Umbilical cord (tissue), 2 donors: ENCODE data around the gene KRTAP10-8. TPM values are rescaled to one million over a fixed set of nuclear protein-coding genes. Genes with fewer than 3 reads are reported as not detected.
"Not testable (repeated sequence)": the region's sequence is repeated elsewhere in the genome, so short reads cannot be mapped to it uniquely, and the experiment has no call there.

Source experiments
- DNase-seq: peaks from one replicate; pipeline ENCODE4 v3.0.0-alpha.2; 2015; ENCODE audit warnings: low spot score
- total RNA-seq: library from RNA; depleted of rRNA; stranded (reverse); fragments of >200 nt; gene quantifications from one replicate; pipeline ENCODE4 v1.2.3, GENCODE V29; 2014; ENCODE audit warnings: low replicate concordance; ENCODE audit not compliant: insufficient read depth

KRTAP10-8 gene
- total RNA-seq, 1 donor from 2014 or later, result 0.72 TPM

DNA sequence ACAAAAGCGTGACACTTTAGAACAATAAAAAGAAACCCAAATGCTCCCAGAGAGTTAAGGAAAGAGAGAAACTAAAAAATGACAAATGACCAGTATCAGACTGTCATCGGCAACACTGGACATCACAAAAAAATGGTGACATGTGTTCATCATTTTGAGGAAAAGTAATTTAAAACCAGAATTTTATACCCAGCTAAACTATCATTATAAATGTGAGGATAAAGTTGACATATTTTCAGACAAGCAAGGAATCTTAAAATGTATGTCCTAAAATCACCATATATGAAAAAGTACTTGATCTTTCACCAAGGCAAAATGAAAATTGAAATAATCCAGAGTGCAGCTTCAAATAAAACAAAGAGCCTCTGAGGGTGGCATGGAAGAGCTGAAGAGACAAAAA is 33.0 kb downstream of the KRTAP10-8 start:
- DNase-seq, result no peak

DNA sequence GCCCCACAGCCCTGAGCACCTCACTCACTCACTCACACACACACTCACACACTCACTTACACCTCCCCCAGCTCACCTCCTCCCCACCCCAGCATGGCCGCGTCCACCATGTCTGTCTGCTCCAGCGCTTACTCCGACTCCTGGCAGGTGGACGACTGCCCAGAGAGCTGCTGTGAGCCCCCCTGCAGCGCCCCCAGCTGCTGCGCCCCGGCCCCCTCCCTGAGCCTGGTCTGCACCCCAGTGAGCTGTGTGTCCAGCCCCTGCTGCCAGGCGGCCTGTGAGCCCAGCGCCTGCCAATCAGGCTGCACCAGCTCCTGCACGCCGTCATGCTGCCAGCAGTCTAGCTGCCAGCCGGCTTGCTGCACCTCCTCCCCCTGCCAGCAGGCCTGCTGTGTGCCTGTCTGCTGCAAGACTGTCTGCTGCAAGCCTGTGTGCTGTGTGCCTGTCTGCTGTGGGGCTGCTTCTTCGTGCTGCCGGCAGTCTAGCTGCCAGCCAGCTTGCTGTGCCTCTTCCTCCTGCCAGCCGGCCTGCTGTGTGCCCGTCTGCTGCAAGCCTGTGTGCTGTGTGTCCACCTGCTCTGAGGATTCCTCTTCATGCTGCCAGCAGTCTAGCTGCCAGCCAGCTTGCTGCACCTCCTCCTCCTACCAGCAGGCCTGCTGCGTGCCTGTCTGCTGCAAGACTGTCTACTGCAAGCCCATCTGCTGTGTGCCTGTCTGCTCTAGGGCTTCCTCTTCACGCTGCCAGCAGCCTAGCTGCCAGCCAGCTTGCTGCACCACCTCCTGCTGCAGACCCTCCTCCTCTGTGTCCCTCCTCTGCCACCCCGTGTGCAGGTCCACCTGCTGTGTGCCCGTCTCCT is 34.7 kb downstream of the KRTAP10-8 start, which contains the start of gene KRTAP10-11:
Gene KRTAP10-11, plus strand, starts transcription at position 49 of the 856 bp plus-strand sequence. Its CDS starts 45 bp downstream, at position 94.
- not testable (repeated sequence) for DNase-seq

DNA sequence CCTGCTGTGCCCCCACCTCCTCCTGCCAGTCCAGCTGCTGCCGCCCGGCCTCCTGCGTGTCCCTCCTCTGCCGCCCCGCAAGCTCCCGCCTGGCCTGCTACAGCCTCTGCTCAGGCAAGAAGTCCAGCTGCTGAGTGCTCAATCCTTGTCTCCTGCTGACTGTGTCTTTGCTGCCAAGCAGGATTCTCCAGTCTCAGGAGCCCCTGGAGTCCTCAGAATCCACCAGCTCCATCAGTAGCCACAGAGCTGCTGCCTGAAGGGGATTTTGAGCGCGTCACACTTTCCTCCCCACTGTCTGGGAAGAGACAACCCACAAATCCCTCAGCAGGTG is 35.3 kb downstream of the KRTAP10-8 start:
- DNase-seq, result no peak

DNA sequence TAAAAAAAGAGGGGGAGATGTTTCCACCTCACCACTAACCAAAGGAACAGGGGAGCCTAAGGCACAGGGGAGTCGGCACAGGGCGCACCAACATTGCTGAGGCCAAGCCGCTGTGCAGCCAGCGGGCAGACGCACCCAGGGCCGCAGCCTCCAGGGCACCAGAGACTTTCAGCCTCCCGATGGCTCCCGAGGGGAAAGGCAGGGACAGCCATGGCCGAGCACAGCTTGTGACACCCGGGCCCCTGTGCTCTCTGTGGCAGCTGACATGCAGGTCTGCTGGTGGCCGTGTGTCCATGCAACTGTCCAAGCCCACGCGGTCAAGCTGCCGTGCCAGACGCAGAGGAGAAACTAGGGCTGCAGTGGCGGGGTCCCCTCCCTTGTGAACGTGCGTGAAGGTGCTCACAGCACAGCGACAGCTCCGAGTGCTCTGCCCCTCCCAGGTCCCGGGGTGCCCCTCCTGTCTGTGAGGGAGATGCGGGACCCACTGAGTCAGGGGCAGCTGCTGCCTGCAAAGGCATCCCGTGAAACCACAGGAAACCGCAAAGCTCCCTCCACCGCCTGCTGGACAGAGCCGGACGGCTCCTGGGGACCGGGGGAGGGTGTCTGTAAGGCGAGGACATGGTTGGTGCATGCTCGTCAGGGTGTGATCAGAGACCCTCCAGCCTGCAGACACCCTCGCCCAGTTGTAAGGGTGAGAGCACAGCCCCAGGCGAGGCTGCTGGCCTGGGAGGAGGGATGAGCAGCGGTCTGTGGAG is 36.9 kb downstream of the KRTAP10-8 start:
- no peak for DNase-seq

DNA sequence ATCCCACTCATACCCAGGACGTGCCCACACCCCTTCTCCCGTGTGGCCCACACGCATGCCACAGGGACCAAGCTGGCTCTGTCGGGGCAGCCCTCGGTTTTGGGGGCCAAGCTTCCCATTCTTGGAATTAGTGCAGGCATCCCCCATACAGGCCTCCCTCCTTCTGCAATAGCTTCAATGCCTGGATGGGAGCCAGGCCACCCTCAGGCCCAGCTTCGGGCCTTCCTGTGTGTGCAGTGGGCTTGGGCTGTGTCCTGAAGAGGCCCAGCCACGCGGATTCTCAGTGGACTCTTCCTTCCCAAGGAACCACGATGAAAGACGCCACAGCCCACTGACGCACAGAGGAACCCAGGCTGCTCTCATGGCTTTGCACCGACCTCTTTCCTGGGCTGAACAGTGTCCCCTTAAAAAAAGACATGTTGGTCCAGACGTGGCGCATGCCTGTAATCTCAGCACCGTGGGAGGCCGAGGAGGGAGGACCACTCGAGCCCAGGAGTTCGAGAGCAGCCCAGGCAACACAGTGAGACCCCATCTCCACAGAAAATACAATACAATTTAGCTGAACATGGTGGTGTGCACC is 37.7 kb downstream of the KRTAP10-8 start:
- DNase-seq, result no peak

DNA sequence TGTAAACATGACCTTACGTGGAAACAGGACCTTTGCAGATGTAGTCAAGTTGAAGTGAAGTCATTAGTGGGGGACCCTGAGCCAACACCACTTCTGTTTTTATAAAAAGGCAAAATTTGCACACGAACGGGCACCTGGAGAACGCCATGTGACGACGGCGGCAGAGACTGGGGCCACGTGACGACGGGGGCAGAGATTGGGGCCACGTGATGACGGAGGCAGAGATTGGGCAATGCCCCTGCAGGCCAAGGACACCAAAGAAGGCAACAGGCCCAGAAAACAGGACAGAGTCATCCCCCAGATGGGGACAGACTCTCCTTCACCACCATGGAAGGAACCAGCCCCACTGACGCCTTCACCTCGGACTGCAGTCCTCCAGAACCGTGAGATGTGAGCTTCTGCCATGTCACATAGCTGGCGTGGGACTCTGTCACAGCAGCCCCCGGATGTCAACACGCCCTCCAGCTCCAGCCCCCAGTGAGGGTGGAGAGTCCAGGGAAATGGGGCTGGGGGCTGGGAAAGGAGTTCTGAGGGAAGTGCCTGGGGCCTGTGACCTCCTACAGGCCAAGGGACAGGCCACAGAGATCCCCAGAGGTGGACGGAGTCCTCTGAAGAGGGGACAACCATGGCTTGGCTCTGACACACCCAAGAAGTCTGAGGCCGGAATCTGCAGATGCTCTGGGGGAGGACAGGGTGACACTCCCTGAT is 38.5 kb downstream of the KRTAP10-8 start:
- DNase-seq, result no peak

DNA sequence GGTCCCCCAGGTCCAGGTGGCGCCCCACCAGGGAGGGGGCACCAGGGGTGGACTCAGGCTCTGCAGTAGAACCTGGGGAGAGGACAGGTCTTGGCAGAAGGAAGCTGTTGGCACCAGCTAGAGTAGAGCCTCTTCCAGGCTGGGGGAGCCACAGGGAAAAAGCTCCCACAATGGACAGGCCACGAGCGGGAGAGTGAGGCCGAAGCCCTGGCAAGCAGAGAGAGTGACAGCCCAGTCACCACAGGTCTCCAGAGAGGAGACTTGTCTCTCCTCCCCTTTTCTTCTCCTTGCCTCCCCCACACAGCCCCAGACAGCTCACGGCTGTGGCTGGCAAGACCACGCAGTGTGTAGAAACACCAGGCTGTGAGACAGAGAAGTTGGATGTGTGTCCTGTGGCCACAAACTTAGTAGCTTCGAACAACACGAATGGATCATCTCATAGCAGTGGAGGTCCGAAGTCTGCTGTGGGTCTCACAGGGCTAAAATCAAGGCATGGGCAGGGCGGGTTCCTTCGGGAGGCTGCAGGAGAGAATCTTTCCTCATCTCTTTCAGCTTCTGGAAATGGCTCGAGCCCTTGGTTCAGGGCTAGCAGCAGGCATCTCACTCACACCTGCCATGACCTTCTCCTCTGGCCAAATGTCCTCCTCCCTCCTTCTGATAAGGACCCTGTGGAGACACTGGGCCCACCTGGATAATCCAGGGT is 39.2 kb downstream of the KRTAP10-8 start:
- no peak for DNase-seq

DNA sequence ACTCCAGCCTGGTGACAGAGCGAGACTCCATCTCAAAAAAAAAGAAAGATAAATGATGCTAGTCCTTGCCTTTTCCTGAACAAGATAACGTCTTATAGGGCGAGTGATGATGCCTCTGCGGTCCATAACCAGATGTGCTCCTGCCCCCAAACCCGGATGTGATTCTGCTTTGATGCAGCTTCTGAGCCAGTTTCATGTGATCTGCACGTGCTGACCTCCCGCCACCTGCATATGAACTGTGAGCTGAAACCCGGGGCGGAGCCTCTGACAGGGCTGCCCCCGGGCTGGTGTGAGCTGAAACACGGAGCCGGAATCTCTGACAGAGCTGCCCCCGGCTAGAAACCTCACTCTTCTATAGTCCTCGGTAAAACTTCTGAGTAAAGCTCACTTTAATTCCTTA is 41.2 kb downstream of the KRTAP10-8 start:
- no peak for DNase-seq

DNA sequence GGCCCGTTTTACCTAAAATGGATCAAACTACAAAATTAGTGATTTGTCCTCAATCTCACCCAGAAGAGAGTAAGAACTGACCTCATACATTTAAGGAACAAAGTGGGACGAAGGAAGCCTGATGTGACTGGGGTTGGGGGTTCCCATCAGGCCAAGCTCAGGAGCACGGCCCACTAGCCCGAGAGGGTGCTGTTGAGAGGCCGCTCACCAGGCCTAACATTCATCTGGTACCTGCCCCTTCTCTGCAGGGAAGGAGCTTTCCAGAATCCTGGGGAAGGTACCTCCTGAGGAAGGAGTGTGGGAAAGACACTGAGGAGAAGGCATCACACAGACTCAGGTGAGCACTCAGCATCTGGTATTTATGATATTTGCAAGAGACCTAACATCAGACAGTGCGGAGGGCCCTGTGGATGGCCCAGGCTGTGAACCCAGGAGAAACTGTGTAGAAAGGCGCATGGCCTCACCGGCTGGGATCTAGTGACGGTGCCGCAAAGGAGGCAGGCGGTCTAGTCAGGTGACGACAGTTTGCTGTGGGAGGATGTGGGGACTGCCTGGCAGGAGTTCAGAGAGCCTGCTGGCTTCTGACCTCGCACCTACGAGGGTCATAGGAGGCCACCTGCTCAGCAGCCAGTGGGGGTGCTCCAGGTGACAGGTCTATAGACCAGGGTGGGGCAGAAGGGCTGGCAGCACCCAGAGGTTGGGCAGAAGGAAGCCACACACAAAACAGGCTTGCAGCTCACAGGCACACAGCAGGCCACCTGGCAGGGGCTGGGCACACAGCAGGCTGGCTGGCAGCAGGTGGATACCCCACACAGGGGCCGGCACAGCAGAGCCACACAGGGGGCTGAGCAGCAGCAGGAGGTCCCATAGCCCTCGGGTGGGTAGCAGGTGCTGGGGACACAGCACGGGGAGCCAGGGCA is 42.0 kb downstream of the KRTAP10-8 start:
- no peak for DNase-seq

DNA sequence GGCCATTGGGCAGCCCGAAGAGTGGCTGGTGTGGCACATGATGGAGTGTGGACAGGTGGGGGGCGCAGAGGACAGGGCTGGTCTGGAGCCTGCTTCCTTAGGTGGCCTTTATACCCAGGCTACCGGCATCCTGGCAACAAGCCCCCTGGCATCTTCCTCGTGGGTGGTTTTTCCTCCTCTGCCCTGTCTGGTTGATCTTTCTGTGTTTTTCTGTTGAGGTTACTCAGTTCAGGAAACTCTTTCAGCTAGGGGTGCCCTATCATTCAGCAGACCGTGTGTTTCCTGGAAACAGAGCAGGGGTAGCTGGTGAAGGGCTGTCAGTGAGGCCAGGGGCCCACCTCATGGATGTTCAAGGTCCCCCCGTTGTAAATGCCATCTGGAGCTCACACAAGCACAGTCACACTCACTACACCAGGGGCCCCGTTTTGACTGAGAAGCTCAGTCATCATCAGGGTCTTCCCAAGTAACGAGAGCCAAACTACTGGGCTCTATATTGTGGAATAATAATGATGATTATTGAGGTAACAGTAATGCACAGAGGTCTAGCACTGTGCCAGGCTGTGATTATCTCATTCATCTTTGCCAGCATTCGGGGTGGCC is 42.8 kb downstream of the KRTAP10-8 start, which contains the start of gene KRTAP12-4:
Gene KRTAP12-4, minus strand, starts transcription at position 84 of the 600 bp plus-strand sequence. Its CDS starts 45 bp downstream, at position 39.
- no peak for DNase-seq

DNA sequence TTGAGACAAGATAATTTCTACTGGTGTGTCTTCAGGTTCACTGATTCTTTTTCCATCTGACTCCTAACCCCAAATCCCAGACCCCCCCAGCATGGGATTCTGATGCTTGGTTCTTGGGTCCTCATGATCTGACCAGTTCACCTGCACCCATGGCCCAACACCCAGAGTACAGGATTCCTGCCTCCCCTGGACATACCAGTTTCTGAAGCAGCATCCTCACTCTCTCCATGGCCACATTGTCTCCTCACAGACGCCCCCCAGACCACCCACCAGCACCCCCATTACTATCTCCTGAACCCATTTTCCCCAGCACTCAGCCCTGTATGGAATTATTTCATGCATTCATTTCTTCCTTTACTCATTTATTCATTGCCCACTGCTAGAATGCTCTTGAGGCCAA is 45.0 kb downstream of the KRTAP10-8 start:
- DNase-seq, result no peak

DNA sequence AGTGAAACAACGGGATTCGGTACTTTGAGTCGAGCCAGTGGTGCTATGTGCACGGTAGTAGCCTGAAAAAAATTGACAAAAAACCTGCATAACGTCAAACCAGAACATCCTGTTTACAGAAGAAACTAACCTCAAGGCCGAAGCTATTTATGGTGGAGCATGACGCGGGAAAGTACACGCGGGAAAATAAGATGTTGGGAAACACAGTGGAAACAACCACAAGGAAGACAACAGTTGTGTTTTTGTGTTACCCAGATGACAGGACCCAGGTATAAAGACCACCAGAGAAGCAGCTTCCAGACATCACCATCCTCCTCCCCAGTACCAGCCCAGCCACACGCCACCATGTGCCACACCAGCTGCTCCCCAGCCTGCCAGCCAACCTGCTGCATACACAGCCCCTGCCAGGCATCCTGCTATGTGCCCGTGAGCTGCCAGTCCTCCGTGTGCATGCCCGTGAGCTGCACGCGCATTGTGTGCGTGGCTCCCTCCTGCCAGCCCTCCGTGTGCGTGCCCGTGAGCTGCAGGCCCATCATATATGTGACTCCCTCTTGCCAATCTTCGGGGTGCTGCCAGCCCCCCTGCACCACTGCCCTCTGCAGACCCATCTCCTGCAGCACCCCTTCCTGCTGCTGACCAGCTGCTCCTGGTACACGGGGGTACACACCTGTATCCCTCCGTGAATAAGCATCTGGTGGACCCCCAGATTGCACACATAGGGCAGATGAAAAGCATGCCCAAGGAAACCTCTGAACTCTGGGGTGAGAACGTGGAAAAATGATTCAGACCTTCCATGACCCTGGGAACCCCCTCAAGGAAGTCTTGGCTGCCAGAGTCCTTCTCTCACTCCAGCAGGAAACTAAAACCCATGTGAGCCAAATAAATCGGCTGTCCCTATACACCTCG is 46.0 kb downstream of the KRTAP10-8 start, which contains the start of gene KRTAP12-3:
Gene KRTAP12-3, plus strand, starts transcription at position 298 of the 906 bp plus-strand sequence. Its CDS starts 48 bp downstream, at position 346.
- no peak for DNase-seq

DNA sequence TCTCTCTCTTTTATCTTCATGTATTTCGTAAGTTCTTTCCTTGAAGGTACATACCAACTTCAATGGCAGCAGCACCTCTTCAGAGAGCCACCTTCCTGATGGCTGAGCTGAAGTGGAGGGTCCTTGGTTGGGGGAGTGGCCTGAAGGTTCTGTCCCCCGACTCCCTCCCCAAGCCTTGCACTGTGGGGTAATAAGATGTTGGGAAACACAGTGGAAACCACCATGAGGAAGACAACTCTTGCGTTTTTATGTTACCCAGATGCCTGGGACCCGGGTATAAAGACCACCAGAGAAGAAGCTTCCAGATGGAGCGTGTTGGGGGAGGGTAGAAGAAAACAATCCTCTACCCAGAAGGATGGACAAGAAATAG is 46.6 kb downstream of the KRTAP10-8 start:
- no peak for DNase-seq

DNA sequence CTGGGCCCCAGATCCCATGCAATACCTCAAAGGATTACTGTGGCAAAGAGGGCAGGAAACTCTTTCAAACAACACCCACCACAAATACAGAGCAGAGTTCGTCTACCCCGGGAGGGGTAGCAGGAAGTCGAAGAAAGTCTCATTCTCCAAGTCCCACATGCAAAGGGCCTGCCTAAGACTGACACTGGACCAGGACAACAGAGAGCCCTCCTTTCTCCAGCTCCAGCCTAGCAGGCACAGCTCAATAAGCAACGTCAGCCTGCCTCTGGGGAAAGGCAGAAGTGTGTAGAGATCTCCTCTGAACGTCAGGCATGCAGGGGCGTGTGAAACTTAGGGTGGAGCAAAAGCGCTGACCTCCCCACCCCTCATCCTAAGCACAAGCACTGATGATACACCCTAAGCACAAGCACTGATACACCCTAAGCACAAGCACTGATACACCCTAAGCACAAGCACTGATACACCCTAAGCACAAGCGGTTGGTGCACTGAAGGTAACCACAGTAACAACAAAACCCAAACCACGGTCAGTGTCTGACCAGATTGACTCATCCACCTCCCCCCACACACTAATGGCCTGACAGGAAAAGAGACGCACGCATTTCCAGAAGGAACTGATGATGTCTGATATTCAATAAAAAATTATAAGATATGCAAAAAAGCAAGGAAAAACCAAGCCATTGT is 47.2 kb downstream of the KRTAP10-8 start:
- DNase-seq, result no peak

DNA sequence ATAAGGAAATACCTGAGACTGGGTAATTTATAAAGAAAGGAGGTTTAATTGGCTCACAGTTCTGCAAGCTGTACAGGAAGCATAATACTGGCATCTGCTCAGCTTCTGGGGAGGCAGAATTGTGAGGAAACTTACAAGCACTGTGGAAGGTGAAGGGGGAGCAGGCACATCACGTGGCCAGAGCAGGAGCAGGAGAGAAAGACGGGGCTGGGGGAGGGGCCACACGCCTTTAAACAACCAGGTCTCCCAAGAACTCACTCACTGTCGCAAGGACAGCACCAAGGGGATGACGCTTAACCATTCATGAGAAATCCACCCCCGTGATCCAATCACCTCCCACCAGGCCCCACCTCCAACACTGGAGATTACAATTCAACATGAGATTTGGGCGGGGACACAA is 49.7 kb downstream of the KRTAP10-8 start:
- not testable (repeated sequence) for DNase-seq
